ENCODE measurements around the gene PSAPL1.

The PSAPL1 gene

GRCh38 chr4:7430965-7431695 lies 3.6 kb downstream of the PSAPL1 start:
- peaks cover 30% of the 10 kb centered on the region for H3K4me1 ChIP-seq (ENCODE audit: insufficient read depth, low read length)
- no peak overlapping the region for H3K9ac ChIP-seq (ENCODE audit: low read depth, low read length)
- H3K4me3 ChIP-seq (ENCODE audit: low read length) = no peak overlapping the region
- no peak overlapping the region for H3K27ac ChIP-seq (ENCODE audit: low read depth, low read length)
- H3K36me3 ChIP-seq (ENCODE audit: insufficient read depth, low read length) = no peaks in the 10 kb centered on the region
- H3K9me3 ChIP-seq (ENCODE audit: insufficient read depth, low read depth, low read length) = no peaks in the 10 kb centered on the region
- 91% methylated on average over 17 of the region's 17 CpGs for WGBS
- no peaks in the 10 kb centered on the region for H3K27me3 ChIP-seq (ENCODE audit: insufficient read depth, low read length)

GRCh38 chr4:7430368-7430964 lies 4.3 kb downstream of the PSAPL1 start:
- Histone ChIP-seq H3K27ac (ENCODE audit: low read depth, low read length) (no peak overlapping the region), H3K36me3 (ENCODE audit: insufficient read depth, low read length) (no peaks in the 10 kb centered on the region), H3K4me3 (ENCODE audit: low read length) (no peak overlapping the region), H3K9ac (ENCODE audit: low read depth, low read length) (no peak overlapping the region), H3K27me3 (ENCODE audit: insufficient read depth, low read length) (no peaks in the 10 kb centered on the region), H3K9me3 (ENCODE audit: insufficient read depth, low read depth, low read length) (no peaks in the 10 kb centered on the region), H3K4me1 (ENCODE audit: insufficient read depth, low read length) (peaks cover 30% of the 10 kb centered on the region)
- 54% methylated on average over 16 of the region's 16 CpGs for WGBS

GRCh38 chr4:7429601-7430078 lies 5.1 kb downstream of the PSAPL1 start:
- WGBS = 79% methylated on average over 17 of the region's 17 CpGs
- Histone ChIP-seq H3K9ac (ENCODE audit: low read depth, low read length) (no peak overlapping the region), H3K4me3 (ENCODE audit: low read length) (no peak overlapping the region), H3K4me1 (ENCODE audit: insufficient read depth, low read length) (peaks cover 26% of the 10 kb centered on the region), H3K9me3 (ENCODE audit: insufficient read depth, low read depth, low read length) (no peaks in the 10 kb centered on the region), H3K27me3 (ENCODE audit: insufficient read depth, low read length) (no peaks in the 10 kb centered on the region), H3K36me3 (ENCODE audit: insufficient read depth, low read length) (no peaks in the 10 kb centered on the region), H3K27ac (ENCODE audit: low read depth, low read length) (no peak overlapping the region)

GRCh38 chr4:7429069-7429416 lies 5.7 kb downstream of the PSAPL1 start:
- no peak overlapping the region for H3K9ac ChIP-seq (ENCODE audit: low read depth, low read length)
- 90% methylated on average over 9 of the region's 9 CpGs for WGBS
- no peak overlapping the region for H3K4me3 ChIP-seq (ENCODE audit: low read length)
- no peaks in the 10 kb centered on the region for H3K36me3 ChIP-seq (ENCODE audit: insufficient read depth, low read length)
- H3K27ac ChIP-seq (ENCODE audit: low read depth, low read length) = no peak overlapping the region
- no peaks in the 10 kb centered on the region for H3K27me3 ChIP-seq (ENCODE audit: insufficient read depth, low read length)
- H3K4me1 ChIP-seq (ENCODE audit: insufficient read depth, low read length) = peaks cover 26% of the 10 kb centered on the region
- no peaks in the 10 kb centered on the region for H3K9me3 ChIP-seq (ENCODE audit: insufficient read depth, low read depth, low read length)

GRCh38 chr4:7428261-7429068 lies 6.3 kb downstream of the PSAPL1 start:
- WGBS = 72% methylated on average over 16 of the region's 16 CpGs
- Histone ChIP-seq H3K36me3 (ENCODE audit: insufficient read depth, low read length) (no peaks in the 10 kb centered on the region), H3K4me3 (ENCODE audit: low read length) (no peak overlapping the region), H3K9me3 (ENCODE audit: insufficient read depth, low read depth, low read length) (no peaks in the 10 kb centered on the region), H3K27ac (ENCODE audit: low read depth, low read length) (no peak overlapping the region), H3K9ac (ENCODE audit: low read depth, low read length) (no peak overlapping the region), H3K4me1 (ENCODE audit: insufficient read depth, low read length) (peaks cover 26% of the 10 kb centered on the region), H3K27me3 (ENCODE audit: insufficient read depth, low read length) (no peaks in the 10 kb centered on the region)

GRCh38 chr4:7427831-7428260 lies 6.9 kb downstream of the PSAPL1 start:
- no peak overlapping the region for H3K4me3 ChIP-seq (ENCODE audit: low read length)
- WGBS = 78% methylated on average over 12 of the region's 13 CpGs
- H3K27ac ChIP-seq (ENCODE audit: low read depth, low read length) = no peak overlapping the region
- no peaks in the 10 kb centered on the region for H3K27me3 ChIP-seq (ENCODE audit: insufficient read depth, low read length)
- H3K36me3 ChIP-seq (ENCODE audit: insufficient read depth, low read length) = no peaks in the 10 kb centered on the region
- no peak overlapping the region for H3K9ac ChIP-seq (ENCODE audit: low read depth, low read length)
- peaks cover 26% of the 10 kb centered on the region for H3K4me1 ChIP-seq (ENCODE audit: insufficient read depth, low read length)
- H3K9me3 ChIP-seq (ENCODE audit: insufficient read depth, low read depth, low read length) = no peaks in the 10 kb centered on the region

GRCh38 chr4:7427361-7427760 lies 7.4 kb downstream of the PSAPL1 start:
- Histone ChIP-seq H3K36me3 (ENCODE audit: insufficient read depth, low read length) (no peaks in the 10 kb centered on the region), H3K4me1 (ENCODE audit: insufficient read depth, low read length) (peaks cover 26% of the 10 kb centered on the region), H3K9me3 (ENCODE audit: insufficient read depth, low read depth, low read length) (no peaks in the 10 kb centered on the region), H3K9ac (ENCODE audit: low read depth, low read length) (no peak overlapping the region), H3K27me3 (ENCODE audit: insufficient read depth, low read length) (no peaks in the 10 kb centered on the region), H3K27ac (ENCODE audit: low read depth, low read length) (no peak overlapping the region), H3K4me3 (ENCODE audit: low read length) (no peak overlapping the region)
- 74% methylated on average over 10 of the region's 10 CpGs for WGBS

GRCh38 chr4:7426525-7427171 lies 8.1 kb downstream of the PSAPL1 start:
- Histone ChIP-seq H3K27ac (ENCODE audit: low read depth, low read length) (no peak overlapping the region), H3K4me3 (ENCODE audit: low read length) (no peak overlapping the region), H3K36me3 (ENCODE audit: insufficient read depth, low read length) (no peaks in the 10 kb centered on the region), H3K9ac (ENCODE audit: low read depth, low read length) (no peak overlapping the region), H3K9me3 (ENCODE audit: insufficient read depth, low read depth, low read length) (no peaks in the 10 kb centered on the region), H3K27me3 (ENCODE audit: insufficient read depth, low read length) (no peaks in the 10 kb centered on the region), H3K4me1 (ENCODE audit: insufficient read depth, low read length) (peaks cover 26% of the 10 kb centered on the region)
- 90% methylated on average over 18 of the region's 20 CpGs for WGBS

GRCh38 chr4:7425591-7426468 lies 8.9 kb downstream of the PSAPL1 start:
- H3K27me3 ChIP-seq (ENCODE audit: insufficient read depth, low read length) = no peaks in the 10 kb centered on the region
- no peak overlapping the region for H3K9ac ChIP-seq (ENCODE audit: low read depth, low read length)
- H3K27ac ChIP-seq (ENCODE audit: low read depth, low read length) = no peak overlapping the region
- H3K36me3 ChIP-seq (ENCODE audit: insufficient read depth, low read length) = no peaks in the 10 kb centered on the region
- 91% methylated on average over 28 of the region's 28 CpGs for WGBS
- no peak overlapping the region for H3K4me3 ChIP-seq (ENCODE audit: low read length)
- H3K9me3 ChIP-seq (ENCODE audit: insufficient read depth, low read depth, low read length) = no peaks in the 10 kb centered on the region
- peaks cover 26% of the 10 kb centered on the region for H3K4me1 ChIP-seq (ENCODE audit: insufficient read depth, low read length)

- 95% methylated on average over 13 of the region's 13 CpGs for WGBS
- Histone ChIP-seq H3K36me3 (ENCODE audit: insufficient read depth, low read length) (no peaks in the 10 kb centered on the region), H3K4me1 (ENCODE audit: insufficient read depth, low read length) (peaks cover 20% of the 10 kb centered on the region), H3K9ac (ENCODE audit: low read depth, low read length) (no peak overlapping the region), H3K4me3 (ENCODE audit: low read length) (no peak overlapping the region), H3K27ac (ENCODE audit: low read depth, low read length) (no peak overlapping the region), H3K9me3 (ENCODE audit: insufficient read depth, low read depth, low read length) (no peaks in the 10 kb centered on the region), H3K27me3 (ENCODE audit: insufficient read depth, low read length) (no peaks in the 10 kb centered on the region)
Measured at GRCh38 chr4:7425124-7425523, 9.6 kb downstream of the PSAPL1 start.

All from HUES64 (cell line).